GM12891 (cell line): ENCODE results near the gene PAX7.

Experiments used
- DNase-seq: peaks from one replicate; pipeline ENCODE4 v3.0.0; 2011; ENCODE audit warnings: low spot score; ENCODE audit not compliant: insufficient read length
- FAIRE-seq: peaks from 2 replicates; lab custom pipeline; 2011; peaks lifted over from hg19 to GRCh38; lab: Jason Lieb, UNC
- PAX5 ChIP-seq: IDR thresholded peaks from 2 replicates; pipeline ENCODE4 v1.6.1; 2011; ENCODE audit warnings: low read length, moderate library complexity, mild to moderate bottlenecking; ENCODE audit not compliant: insufficient read depth, severe bottlenecking
- POLR2A ChIP-seq: IDR thresholded peaks from 2 replicates; pipeline ENCODE4 v1.6.1; 2011; ENCODE audit warnings: low read depth, low read length, control low read depth
- POLR2AphosphoS5 ChIP-seq: IDR thresholded peaks from 2 replicates; pipeline ENCODE4 v1.6.1; 2011; ENCODE audit warnings: low read depth, low read length, control low read depth
- POU2F2 ChIP-seq: IDR thresholded peaks from 2 replicates; pipeline ENCODE4 v1.6.1; 2011; ENCODE audit warnings: low read depth, mild to moderate bottlenecking, control low read depth, low read length, moderate library complexity
- SPI1 ChIP-seq: IDR thresholded peaks from 2 replicates; pipeline ENCODE4 v1.6.1; 2011; ENCODE audit warnings: low read depth, low read length, control low read depth
- TAF1 ChIP-seq: IDR thresholded peaks from 2 replicates; pipeline ENCODE4 v1.6.1; 2011; ENCODE audit warnings: low read depth, low read length, control low read depth

Gene PAX7

DNA sequence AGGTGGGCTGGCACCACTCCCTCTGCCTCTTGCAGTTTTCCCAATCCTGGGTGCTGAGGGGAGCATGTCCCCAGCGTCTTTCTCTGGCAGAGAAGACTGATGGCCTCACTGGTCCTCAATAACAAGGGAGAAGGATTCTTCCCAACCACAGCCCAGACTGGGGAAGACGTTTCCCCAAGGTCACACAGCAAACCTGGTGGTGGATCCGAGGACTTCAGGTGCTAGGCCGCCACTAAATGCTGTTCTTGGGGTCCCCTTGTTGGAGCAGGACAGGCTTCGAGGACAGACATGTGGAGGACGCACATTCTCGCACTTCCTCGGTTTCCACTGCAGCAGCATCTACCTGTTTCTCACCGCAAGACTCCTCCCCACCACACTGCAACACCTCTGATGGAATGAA, 30.9 kb upstream of the PAX7 start:
- no peak for TF ChIP-seq POLR2AphosphoS5
- no peak for TF ChIP-seq PAX5
- no peak for TF ChIP-seq SPI1
- no peak for TF ChIP-seq TAF1
- no peak for TF ChIP-seq POU2F2
- TF ChIP-seq POLR2A = no peak
- no peak for FAIRE-seq

DNA sequence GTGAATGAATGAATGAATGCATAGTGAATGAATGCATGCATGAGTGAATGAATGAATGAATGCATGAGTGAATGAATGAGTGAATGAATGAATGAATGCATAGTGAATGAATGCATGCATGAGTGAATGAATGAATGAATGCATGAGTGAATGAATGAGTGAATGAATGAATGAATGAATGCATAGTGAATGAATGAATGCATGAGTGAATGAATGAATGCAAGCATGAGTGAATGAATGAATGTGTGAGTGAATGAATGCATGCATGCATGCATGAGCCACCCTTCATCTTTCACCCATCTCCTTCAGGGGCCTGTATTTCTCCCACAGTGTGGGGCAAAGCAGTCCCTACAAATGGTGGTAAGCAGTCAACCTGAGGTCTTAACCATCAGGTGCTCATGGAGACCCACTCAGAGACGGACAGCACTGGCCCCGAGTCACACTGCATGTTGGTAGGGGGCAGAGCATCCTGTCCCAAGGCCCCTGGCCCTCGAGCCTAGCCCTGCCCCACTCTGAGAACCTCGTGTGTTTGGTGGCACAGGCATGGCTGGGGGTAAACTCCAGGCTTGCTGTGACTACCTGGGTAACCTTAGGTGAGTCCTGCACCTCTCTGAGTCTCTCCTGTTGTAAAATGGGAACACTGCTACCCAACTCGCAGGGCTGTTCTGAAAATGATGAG, 28.0 kb upstream of the PAX7 start:
- peak; percentile 91 for FAIRE-seq

More for the DNA sequence above, 30.9 kb upstream of the PAX7 start:
- no peak for DNase-seq

GRCh38 chr1:18603212-18603852, 27.3 kb upstream of the PAX7 start:
- FAIRE-seq = no peak

More for the DNA sequence above, 28.0 kb upstream of the PAX7 start:
- TF ChIP-seq POLR2A (no peak), PAX5 (no peak), TAF1 (no peak), SPI1 (no peak), POU2F2 (no peak), POLR2AphosphoS5 (no peak)
- no peak for DNase-seq

DNA sequence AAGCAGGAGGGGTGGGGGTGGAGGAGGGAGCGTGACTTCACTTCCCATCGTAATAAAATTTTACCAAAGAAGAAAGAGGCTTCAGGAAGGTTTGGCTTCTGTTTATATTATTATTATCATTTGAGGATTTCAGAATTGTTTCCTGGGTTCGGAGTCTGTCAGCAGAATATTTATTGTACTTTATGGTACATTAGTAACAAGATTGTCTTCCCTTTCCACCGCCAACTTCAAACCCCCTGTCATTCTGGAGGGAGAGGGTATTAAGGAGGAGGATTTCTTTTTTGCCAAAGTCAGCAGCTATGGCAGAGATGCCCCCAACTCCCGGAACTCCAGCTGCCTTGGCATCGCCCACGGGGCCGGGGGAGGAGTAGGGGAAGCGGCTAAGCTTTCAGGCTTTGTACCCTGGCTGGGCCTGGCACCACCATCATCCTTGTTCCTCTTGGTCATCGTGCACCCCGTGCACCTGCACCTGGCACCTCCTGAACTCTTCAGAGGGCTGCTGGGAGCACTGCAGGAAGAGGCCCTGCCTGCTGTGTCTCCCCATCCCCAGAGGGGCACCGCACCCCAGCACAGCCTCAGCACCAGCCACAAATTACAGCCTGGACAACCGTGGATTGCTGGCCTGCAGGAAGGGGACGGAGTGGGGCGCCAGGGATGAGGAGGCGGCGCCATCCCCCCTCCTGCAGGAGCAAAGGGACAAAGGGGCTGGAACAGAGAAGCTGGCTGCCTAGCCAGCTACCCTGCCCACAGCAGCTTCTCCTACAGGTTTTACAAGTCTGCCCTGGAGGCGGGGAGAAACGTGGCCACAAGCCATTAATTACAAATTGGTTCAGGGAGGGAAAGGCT, 24.0 kb upstream of the PAX7 start:
- FAIRE-seq (no peak), DNase-seq (no peak)
- no peak for TF ChIP-seq POU2F2
- TF ChIP-seq TAF1 = no peak

More at GRCh38 chr1:18603212-18603852, 27.3 kb upstream of the PAX7 start:
- no peak for TF ChIP-seq PAX5
- TF ChIP-seq POU2F2 = no peak
- no peak for TF ChIP-seq SPI1
- DNase-seq = no peak

DNA sequence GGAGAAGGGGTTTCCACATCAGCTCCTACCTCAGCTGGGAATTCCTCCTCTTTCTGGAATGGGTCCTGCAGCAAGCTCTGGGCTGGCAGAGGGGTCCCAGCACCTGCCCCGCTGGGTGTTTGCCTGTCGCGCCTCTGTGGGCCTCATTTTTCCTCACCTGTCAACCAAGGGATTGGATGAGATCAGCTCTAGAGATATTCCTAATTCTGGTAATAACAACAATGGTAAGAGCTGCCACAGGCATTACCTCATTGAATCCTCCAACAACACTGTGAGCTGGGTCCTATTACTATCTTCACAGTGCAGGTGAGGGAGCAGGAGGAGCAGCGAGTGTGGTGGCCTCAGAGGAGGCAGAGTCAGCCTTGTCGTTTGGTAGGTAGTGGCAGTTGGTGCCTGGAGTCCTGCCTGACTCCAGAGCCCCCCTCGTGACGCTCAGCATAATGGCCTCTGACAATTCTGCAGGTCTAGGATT, 23.3 kb upstream of the PAX7 start:
- FAIRE-seq (no peak), DNase-seq (no peak)
- TF ChIP-seq POLR2A (no peak), POLR2AphosphoS5 (no peak), SPI1 (no peak), POU2F2 (no peak), PAX5 (no peak), TAF1 (no peak)

DNA sequence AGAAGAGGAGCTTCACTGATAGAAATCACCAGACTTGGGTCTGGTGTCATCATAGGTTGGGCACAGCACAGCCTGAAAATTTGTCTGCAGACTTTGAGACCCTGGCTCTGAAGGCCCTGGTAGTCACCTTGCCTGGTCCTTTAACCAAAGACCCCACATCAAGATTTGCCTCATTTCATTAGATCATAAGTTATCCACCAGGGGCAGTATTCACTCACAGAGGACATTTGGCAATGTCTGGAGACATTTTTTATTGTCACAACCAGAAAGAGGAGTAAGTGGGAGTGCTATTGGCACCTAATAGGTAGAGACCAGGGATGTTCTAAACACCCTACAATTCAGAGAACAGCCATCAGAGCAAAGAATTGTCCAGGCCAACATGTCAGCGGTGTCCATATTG, 22.1 kb upstream of the PAX7 start:
- FAIRE-seq (no peak), DNase-seq (no peak)
- TF ChIP-seq PAX5 (no peak), POU2F2 (no peak), POLR2AphosphoS5 (no peak), SPI1 (no peak), POLR2A (no peak), TAF1 (no peak)

DNA sequence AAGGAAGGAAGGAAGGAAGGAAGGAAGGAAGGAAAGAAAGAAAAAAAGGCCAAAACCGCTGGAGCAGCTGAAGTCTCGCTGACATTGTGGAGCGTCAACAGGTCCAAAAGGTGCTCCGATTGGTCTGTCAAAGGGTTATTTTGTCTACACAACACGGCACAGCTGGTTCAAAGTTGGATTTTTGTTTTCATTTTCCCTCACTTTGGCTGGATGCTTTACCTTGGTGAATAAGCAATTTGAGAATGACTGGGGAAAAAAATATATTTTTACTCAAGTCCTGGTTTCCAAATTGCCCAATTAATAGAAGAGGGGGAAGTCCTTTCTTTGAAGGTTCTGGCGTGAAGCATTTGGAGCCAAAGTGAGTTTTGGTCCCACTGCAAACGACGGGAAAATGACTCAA, 19.3 kb upstream of the PAX7 start:
- FAIRE-seq (no peak), DNase-seq (no peak)
- TF ChIP-seq POU2F2 (no peak), SPI1 (no peak), TAF1 (no peak), POLR2A (no peak), PAX5 (no peak), POLR2AphosphoS5 (no peak)

DNA sequence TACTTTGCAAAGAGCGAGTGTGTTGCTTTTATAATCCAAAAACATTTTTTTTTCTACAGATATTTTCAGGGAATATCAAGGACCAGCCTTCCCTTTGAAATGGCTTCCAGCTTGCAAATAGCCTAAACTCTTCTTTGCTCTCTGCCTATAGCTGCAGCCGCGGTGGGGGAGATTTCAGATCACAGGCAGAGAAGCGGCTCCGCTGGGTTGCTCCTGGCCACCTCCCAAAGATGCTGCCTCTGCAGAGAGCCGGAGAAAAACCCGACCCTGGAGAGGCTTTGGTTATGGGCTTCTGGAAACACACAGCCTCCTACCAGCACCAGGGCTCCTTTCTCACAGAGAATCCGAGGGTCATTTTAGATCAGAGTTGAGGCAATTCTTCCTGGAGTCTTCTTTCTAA, 18.6 kb upstream of the PAX7 start:
- TF ChIP-seq POLR2A (no peak), TAF1 (no peak), SPI1 (no peak), POLR2AphosphoS5 (no peak), PAX5 (no peak), POU2F2 (no peak)
- no peak for DNase-seq
- no peak for FAIRE-seq
